Fibroblast of mammary gland (primary cell): ENCODE results near the gene MTUS2.

Experiments
- DNase-seq: peaks from one replicate; pipeline ENCODE4 v3.0.0-alpha.2; 2010; ENCODE audit warnings: low read depth
- H3K4me3 ChIP-seq: 2 replicates; pipeline ENCODE4 v1.5.1; 2011; ENCODE audit warnings: low read depth, mild to moderate bottlenecking, low read length, moderate library complexity; ENCODE audit not compliant: control insufficient read depth
- TF ChIP-seq, protein P1 (sequence below): conservative IDR thresholded peaks from 2 replicates; pipeline ENCODE4 v1.5.1; 2011; ENCODE audit warnings: low read depth, low read length, inconsistent platforms; ENCODE audit not compliant: control insufficient read depth, insufficient read depth

Gene MTUS2

DNA sequence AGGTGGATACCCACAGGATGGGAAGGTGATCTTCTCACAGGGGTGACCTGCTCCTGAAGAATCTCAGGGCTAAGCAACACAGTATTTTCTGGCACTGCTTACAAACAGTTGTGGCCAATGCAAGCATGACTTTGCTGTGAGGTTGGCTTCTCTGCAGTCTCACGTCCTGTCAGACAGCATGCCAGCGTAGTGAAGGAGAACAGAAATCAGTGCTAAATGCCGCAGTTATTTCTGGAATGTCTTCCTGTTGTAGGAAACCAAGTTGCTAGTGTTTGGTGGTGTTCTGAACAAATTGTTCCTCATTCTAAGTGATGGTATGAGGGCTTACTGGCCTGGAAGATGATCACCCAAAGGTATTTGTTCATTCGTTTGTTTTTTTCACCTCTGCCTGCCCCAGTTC is 320.1 kb downstream of the MTUS2 start:
- no peak overlapping the region for H3K4me3 ChIP-seq
- TF ChIP-seq, protein P1, sequence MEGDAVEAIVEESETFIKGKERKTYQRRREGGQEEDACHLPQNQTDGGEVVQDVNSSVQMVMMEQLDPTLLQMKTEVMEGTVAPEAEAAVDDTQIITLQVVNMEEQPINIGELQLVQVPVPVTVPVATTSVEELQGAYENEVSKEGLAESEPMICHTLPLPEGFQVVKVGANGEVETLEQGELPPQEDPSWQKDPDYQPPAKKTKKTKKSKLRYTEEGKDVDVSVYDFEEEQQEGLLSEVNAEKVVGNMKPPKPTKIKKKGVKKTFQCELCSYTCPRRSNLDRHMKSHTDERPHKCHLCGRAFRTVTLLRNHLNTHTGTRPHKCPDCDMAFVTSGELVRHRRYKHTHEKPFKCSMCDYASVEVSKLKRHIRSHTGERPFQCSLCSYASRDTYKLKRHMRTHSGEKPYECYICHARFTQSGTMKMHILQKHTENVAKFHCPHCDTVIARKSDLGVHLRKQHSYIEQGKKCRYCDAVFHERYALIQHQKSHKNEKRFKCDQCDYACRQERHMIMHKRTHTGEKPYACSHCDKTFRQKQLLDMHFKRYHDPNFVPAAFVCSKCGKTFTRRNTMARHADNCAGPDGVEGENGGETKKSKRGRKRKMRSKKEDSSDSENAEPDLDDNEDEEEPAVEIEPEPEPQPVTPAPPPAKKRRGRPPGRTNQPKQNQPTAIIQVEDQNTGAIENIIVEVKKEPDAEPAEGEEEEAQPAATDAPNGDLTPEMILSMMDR: no peak
- DNase-seq: peak; percentile 1

DNA sequence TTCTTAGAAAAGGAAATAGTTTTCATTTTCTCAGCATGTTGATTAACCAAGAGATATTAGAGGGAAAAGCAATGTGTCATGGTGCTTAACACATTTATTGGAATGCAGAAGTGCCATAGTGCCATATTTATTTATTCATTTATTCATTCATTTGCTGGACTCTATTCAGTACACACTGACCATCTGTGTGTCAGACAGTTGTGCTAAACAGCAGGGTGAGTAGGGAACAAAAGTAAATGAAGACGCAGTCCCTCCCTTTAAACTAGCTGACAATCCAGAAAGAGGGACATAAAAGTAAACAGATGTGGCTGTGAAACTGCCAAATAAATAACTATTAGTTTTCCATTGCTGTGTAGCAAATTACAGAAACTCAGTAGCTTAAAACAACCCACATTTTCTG is 323.7 kb downstream of the MTUS2 start:
- no peak overlapping the region for H3K4me3 ChIP-seq
- TF ChIP-seq, protein P1: no peak
- DNase-seq: no peak

DNA sequence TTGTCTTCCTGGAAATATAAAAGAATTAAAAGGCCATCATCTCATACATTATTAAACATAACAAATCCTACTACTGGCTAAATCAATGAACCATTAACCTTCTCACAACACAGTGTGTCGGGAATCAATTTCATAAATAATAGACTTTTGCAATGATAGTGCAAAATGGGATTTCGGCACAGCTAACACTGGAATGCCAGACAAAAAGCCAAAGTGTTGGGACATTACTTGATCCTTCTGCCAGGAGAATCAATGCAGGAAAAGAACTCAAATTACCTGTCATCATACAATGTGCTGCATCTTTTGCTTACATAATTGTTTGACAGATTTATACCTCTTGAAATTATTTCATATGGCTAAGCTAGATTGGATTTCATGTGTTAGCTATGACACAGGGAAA is 334.3 kb downstream of the MTUS2 start:
- DNase-seq: no peak
- TF ChIP-seq, protein P1: no peak
- no peak overlapping the region for H3K4me3 ChIP-seq

DNA sequence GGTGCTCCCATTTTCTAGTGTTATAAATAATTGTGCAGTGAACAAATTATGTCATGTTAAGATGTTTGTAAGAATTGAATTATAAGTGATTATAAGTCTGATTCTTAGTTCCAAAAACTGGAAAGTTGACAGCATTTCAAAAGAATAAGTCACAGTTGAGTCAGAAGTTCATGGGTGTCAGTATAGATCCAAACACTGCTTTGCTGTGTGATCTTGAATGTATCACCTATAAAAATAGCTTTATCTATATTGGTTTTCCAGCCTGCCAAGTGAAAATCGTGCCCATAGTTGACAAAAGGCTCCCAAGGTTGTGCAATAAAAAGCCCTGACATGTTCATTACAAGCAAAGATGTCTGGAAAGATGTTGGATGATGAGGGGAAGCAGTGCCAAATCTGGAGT is 336.0 kb downstream of the MTUS2 start:
- no peak for DNase-seq
- TF ChIP-seq, protein P1: no peak
- no peak overlapping the region for H3K4me3 ChIP-seq

DNA sequence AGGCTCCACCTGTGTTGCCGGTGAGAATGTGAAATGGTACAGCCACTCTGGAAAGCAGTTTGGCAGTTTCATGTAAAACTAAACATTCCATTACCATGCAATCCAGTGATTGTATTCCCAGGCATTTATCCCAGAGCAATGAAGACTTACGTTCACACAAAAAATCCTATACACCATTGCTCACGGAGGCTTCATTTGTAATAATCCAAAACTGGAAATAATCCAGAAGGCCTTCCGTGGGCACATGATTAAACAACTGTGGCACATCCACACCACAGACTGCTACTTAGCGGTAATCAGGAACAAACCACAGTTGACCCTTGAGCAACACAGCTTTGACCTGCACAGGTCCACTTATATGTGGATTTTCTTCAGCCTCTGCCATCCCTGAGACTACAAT is 339.7 kb downstream of the MTUS2 start:
- no peak overlapping the region for H3K4me3 ChIP-seq
- TF ChIP-seq, protein P1: no peak
- DNase-seq: no peak

DNA sequence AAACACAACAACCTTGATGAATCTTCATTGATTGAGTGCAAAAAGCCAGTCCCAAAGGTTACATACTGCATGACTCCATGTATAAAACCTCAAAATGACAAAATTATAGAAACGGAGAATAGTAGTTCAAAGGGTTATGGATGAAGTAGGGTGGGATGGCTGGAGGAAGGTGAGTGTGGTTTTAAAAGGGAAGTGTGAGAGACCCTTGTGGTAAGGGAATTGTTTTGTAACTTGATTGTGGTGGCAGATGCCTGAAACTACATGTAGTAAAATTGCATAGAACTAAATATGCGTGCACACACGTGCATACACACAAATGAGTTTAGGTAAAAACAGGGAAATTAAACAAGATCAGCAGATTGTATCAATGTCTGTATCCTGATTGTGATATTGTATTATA is 340.7 kb downstream of the MTUS2 start:
- TF ChIP-seq, protein P1: no peak
- no peak overlapping the region for H3K4me3 ChIP-seq
- DNase-seq: no peak

DNA sequence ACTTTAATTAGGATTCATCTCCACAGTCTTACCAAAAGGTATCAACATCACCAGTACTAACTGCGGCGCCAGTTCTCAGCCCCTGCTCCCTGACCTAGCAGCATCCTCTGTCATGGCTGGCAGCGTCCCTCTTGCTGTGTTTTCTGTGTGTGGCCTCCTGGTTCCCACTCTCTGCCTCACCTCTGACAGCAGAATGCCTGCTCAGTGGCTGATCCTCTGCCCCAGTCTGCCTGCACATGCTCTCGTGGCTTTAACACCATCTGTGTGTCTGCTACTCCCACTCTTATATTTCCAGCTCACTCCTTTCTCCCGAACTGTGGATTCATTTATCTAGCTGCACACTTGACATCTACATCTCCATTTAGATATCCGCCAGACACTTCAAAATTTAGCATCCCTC is 341.5 kb downstream of the MTUS2 start:
- TF ChIP-seq, protein P1: no peak
- DNase-seq: no peak
- H3K4me3 ChIP-seq: no peak overlapping the region
